Measurements from ENCODE around the gene BLMH.
"Not testable (repeated sequence)": the region's sequence is repeated elsewhere in the genome, so short reads cannot be mapped to it uniquely, and the experiment has no call there.

Gene BLMH

DNA sequence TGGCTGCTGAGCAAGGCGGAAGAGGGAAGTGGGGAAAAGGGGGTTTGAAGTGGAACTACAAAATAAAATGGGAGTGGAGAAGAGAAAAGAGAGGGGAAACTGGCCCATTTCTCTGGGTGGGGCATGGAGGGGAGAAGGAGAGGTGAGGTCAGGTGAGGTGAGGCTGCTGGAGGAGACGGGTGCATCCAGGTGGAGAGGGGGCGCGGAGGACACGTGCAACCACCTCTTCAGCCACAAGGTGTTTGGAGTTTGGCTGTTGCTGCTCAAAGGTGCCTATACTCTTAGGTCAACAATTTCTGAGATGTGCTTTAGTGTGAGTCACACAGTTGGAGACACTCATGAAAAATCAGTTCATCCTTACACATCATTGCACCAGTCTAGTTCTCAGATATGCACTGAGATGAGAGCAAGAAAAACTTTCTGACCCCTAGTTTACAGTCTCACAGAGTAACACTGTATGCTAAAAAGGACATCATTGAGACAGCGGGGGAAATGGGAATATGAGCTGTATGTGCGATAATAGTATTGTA is 61.1 kb downstream of the BLMH start:
- Histone ChIP-seq H2AK5ac (ENCODE audit: low read length) (no peak overlapping the region), H3K79me2 (ENCODE audit: control insufficient read depth, insufficient read depth, low read length) (no peaks in the 10 kb centered on the region), H3K9ac (ENCODE audit: low read length) (no peak overlapping the region), H2BK15ac (replicated peaks; ENCODE audit: low read depth) (no peak overlapping the region), H3K56ac (ENCODE audit: low read length) (no peak overlapping the region), H4K5ac (ENCODE audit: low read length) (no peak overlapping the region), H2BK120ac (ENCODE audit: low read depth, low read length) (no peak overlapping the region), H3K36me3 (ENCODE audit: control insufficient read depth, insufficient read depth, low read length) (no peaks in the 10 kb centered on the region), H3K4ac (ENCODE audit: low read depth, low read length) (no peak overlapping the region), H3K4me1 (ENCODE audit: control insufficient read depth, low read depth, low read length) (no peaks in the 10 kb centered on the region), H3K4me3 (ENCODE audit: low read length) (no peak overlapping the region), H3K27ac (ENCODE audit: low read depth, low read length) (no peak overlapping the region), H3K18ac (ENCODE audit: low read length) (no peak overlapping the region), H3K27me3 (ENCODE audit: insufficient read depth, low read length, poor library complexity) (peaks cover 18% of the 10 kb centered on the region), H3K79me1 (ENCODE audit: low read length) (no peaks in the 10 kb centered on the region), H4K8ac (ENCODE audit: low read depth, low read length) (no peak overlapping the region), H3K23ac (ENCODE audit: low read length) (no peak overlapping the region), H3K4me2 (ENCODE audit: low read length) (no peak overlapping the region), H2BK5ac (ENCODE audit: low read length) (no peak overlapping the region)
- DNase-seq = no peak
- WGBS (ENCODE audit: extremely low coverage, insufficient coverage, low lambda C conversion rate) = no CpG with 5 or more reads among the region's 7 CpGs

DNA sequence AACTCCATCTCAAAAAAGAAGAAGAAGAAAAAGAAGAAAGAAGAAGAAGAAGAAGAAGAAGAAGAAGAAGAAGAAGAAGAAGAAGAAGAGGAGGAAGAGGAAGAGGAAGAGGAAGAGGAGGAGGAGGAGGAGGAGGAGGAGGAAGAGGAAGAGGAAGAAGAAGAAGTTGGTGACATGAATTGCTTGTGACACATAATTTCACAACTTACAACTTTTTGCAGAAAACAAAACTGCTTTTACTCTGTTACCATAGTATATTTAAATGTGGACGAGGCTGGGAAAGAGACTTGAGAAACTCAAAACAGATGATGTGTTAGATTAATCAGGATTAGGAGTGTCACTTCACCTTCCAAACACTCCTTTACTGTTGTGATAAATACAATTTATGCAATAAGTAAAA is 61.7 kb downstream of the BLMH start:
- H2BK15ac ChIP-seq (replicated peaks; ENCODE audit: low read depth); H3K4me3 ChIP-seq (ENCODE audit: low read length); H4K8ac ChIP-seq (ENCODE audit: low read depth, low read length); H3K79me1 ChIP-seq (ENCODE audit: low read length); H3K56ac ChIP-seq (ENCODE audit: low read length); H3K23ac ChIP-seq (ENCODE audit: low read length); H3K79me2 ChIP-seq (ENCODE audit: control insufficient read depth, insufficient read depth, low read length); H3K9ac ChIP-seq (ENCODE audit: low read length); H3K4me2 ChIP-seq (ENCODE audit: low read length); H4K5ac ChIP-seq (ENCODE audit: low read length); H3K18ac ChIP-seq (ENCODE audit: low read length); DNase-seq; H2BK120ac ChIP-seq (ENCODE audit: low read depth, low read length); H3K4ac ChIP-seq (ENCODE audit: low read depth, low read length); H2BK5ac ChIP-seq (ENCODE audit: low read length); H3K36me3 ChIP-seq (ENCODE audit: control insufficient read depth, insufficient read depth, low read length); H3K4me1 ChIP-seq (ENCODE audit: control insufficient read depth, low read depth, low read length); H2AK5ac ChIP-seq (ENCODE audit: low read length); H3K27ac ChIP-seq (ENCODE audit: low read depth, low read length): not testable (repeated sequence)
- WGBS (ENCODE audit: extremely low coverage, insufficient coverage, low lambda C conversion rate) = no CpG with 5 or more reads among the region's 1 CpG
- H3K27me3 ChIP-seq (ENCODE audit: insufficient read depth, low read length, poor library complexity) = peaks cover 12% of the 10 kb centered on the region

DNA sequence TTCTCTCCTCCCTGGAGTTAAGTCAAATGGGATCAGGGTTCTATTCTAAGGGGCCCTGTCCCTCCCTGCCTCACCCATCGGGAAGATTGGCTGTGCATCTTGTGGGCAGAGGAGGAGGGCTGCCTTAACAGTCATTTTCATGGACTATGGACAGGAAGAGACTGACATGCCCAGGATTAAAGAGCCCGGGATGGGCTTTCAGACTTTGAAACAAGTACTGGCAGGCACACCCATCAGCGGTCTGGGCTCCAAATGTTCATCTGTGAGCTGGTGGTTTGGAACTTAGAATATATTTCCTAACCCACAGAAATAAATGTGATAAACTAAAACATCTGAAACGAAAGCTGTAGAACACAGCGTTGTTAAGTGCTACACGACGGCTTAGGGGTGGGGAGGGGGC is 62.7 kb downstream of the BLMH start:
- H3K36me3 ChIP-seq (ENCODE audit: control insufficient read depth, insufficient read depth, low read length) = no peaks in the 10 kb centered on the region
- H3K27me3 ChIP-seq (ENCODE audit: insufficient read depth, low read length, poor library complexity) = peaks cover 4% of the 10 kb centered on the region
- no peak overlapping the region for H4K5ac ChIP-seq (ENCODE audit: low read length)
- no peak overlapping the region for H2BK15ac ChIP-seq (replicated peaks; ENCODE audit: low read depth)
- H2BK120ac ChIP-seq (ENCODE audit: low read depth, low read length) = no peak overlapping the region
- H2AK5ac ChIP-seq (ENCODE audit: low read length) = no peak overlapping the region
- H4K8ac ChIP-seq (ENCODE audit: low read depth, low read length) = no peak overlapping the region
- H3K9ac ChIP-seq (ENCODE audit: low read length) = no peak overlapping the region
- H3K56ac ChIP-seq (ENCODE audit: low read length) = no peak overlapping the region
- H3K4me3 ChIP-seq (ENCODE audit: low read length) = no peak overlapping the region
- H3K4me2 ChIP-seq (ENCODE audit: low read length) = no peak overlapping the region
- no peak overlapping the region for H2BK5ac ChIP-seq (ENCODE audit: low read length)
- no CpG with 5 or more reads among the region's 7 CpGs for whole genome bisulfite sequencing (ENCODE audit: extremely low coverage, insufficient coverage, low lambda C conversion rate)
- H3K4me1 ChIP-seq (ENCODE audit: control insufficient read depth, low read depth, low read length) = no peaks in the 10 kb centered on the region
- H3K27ac ChIP-seq (ENCODE audit: low read depth, low read length) = no peak overlapping the region
- no peak for DNase-seq
- H3K79me1 ChIP-seq (ENCODE audit: low read length) = no peaks in the 10 kb centered on the region
- H3K79me2 ChIP-seq (ENCODE audit: control insufficient read depth, insufficient read depth, low read length) = no peaks in the 10 kb centered on the region
- no peak overlapping the region for H3K4ac ChIP-seq (ENCODE audit: low read depth, low read length)
- H3K23ac ChIP-seq (ENCODE audit: low read length) = no peak overlapping the region
- H3K18ac ChIP-seq (ENCODE audit: low read length) = no peak overlapping the region

DNA sequence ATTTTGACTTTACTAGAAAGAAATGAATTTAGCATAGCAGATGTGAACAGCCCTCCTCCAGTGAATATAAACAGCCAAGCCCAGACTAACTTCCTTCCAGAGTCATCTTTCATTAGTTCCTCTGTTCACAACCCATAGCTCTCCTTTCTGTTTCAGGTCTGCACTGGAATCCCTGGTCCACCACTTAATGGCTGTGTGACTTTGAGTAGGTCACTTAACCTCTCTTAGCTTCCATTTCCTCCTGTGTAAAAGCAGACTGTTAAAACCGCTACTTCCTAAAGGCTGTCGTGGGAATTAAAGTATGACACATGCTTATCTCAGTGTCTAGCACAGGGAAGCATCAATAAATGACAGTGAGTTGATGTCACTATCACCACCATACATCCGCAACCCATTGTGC is 63.7 kb downstream of the BLMH start:
- Histone ChIP-seq H2AK5ac (ENCODE audit: low read length) (no peak overlapping the region), H3K27ac (ENCODE audit: low read depth, low read length) (no peak overlapping the region), H2BK15ac (replicated peaks; ENCODE audit: low read depth) (no peak overlapping the region), H3K4me3 (ENCODE audit: low read length) (no peak overlapping the region), H3K18ac (ENCODE audit: low read length) (no peak overlapping the region), H3K27me3 (ENCODE audit: insufficient read depth, low read length, poor library complexity) (no peaks in the 10 kb centered on the region), H3K56ac (ENCODE audit: low read length) (no peak overlapping the region), H3K79me2 (ENCODE audit: control insufficient read depth, insufficient read depth, low read length) (no peaks in the 10 kb centered on the region), H3K23ac (ENCODE audit: low read length) (no peak overlapping the region), H4K5ac (ENCODE audit: low read length) (no peak overlapping the region), H2BK5ac (ENCODE audit: low read length) (no peak overlapping the region), H2BK120ac (ENCODE audit: low read depth, low read length) (no peak overlapping the region), H3K4me1 (ENCODE audit: control insufficient read depth, low read depth, low read length) (no peaks in the 10 kb centered on the region), H3K36me3 (ENCODE audit: control insufficient read depth, insufficient read depth, low read length) (no peaks in the 10 kb centered on the region), H3K4ac (ENCODE audit: low read depth, low read length) (no peak overlapping the region), H3K4me2 (ENCODE audit: low read length) (no peak overlapping the region), H4K8ac (ENCODE audit: low read depth, low read length) (no peak overlapping the region), H3K9ac (ENCODE audit: low read length) (no peak overlapping the region), H3K79me1 (ENCODE audit: low read length) (no peaks in the 10 kb centered on the region)
- no CpG with 5 or more reads among the region's 3 CpGs for WGBS (ENCODE audit: extremely low coverage, insufficient coverage, low lambda C conversion rate)
- DNase-seq = no peak

DNA sequence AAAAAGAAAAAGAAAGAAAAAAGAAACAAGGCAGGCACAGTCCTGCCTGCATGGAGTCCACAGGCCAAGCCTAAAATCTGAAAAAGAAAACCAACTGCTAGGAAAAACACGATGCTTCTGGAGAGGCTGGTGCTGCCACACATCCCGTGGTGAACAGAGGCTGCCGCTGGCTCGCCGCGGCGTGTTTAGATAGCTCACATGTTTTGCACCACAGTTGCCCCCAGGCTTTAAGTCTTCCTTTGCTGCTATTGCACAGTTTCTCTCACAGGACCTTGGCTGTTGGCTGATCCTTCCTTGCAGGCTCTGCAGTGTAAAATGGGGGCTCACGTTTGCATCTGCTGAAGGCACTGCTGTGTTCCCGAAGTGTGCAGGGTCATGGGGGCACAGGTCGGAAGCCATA is 64.9 kb downstream of the BLMH start:
- Histone ChIP-seq H3K23ac (ENCODE audit: low read length) (no peak overlapping the region), H3K27me3 (ENCODE audit: insufficient read depth, low read length, poor library complexity) (no peaks in the 10 kb centered on the region), H3K79me2 (ENCODE audit: control insufficient read depth, insufficient read depth, low read length) (no peaks in the 10 kb centered on the region), H3K56ac (ENCODE audit: low read length) (no peak overlapping the region), H3K4ac (ENCODE audit: low read depth, low read length) (no peak overlapping the region), H3K27ac (ENCODE audit: low read depth, low read length) (no peak overlapping the region), H3K9ac (ENCODE audit: low read length) (no peak overlapping the region), H2AK5ac (ENCODE audit: low read length) (no peak overlapping the region), H3K36me3 (ENCODE audit: control insufficient read depth, insufficient read depth, low read length) (no peaks in the 10 kb centered on the region), H3K4me3 (ENCODE audit: low read length) (no peak overlapping the region), H2BK15ac (replicated peaks; ENCODE audit: low read depth) (no peak overlapping the region), H4K8ac (ENCODE audit: low read depth, low read length) (no peak overlapping the region), H2BK120ac (ENCODE audit: low read depth, low read length) (no peak overlapping the region), H3K79me1 (ENCODE audit: low read length) (no peaks in the 10 kb centered on the region), H3K4me2 (ENCODE audit: low read length) (no peak overlapping the region), H2BK5ac (ENCODE audit: low read length) (no peak overlapping the region), H4K5ac (ENCODE audit: low read length) (no peak overlapping the region), H3K18ac (ENCODE audit: low read length) (no peak overlapping the region), H3K4me1 (ENCODE audit: control insufficient read depth, low read depth, low read length) (no peaks in the 10 kb centered on the region)
- WGBS (ENCODE audit: extremely low coverage, insufficient coverage, low lambda C conversion rate) = no CpG with 5 or more reads among the region's 10 CpGs
- no peak for DNase-seq

DNA sequence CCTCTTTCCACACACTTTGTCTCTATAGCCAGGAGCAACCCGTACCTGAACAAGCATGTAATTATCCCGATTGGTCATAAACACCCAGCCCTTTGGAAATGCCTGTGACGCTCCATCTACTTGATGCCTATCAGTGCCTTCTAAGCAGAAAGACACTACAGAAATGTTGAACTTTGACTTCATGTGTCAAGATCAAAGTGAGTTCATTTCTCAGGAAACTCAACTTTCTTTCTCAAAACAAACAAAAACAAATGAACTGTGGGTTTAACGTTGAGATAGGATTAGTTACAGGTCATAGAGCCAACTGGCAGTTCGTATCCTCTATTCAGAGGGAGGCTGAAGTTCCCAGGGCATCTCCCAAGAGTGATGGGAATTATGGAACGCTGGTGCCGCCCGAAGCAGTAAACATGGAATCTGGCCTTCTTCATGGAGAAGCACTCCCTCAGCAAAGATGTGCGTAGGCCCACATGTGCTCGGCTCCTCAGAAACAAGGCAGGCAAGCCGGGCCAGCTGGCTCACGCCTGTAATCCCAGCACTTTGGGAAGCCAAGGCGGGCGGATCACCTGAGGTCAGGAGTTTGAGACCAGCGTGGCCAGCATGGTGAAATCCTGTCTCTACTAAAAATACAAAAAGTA is 65.7 kb downstream of the BLMH start:
- Histone ChIP-seq H3K9ac (ENCODE audit: low read length) (no peak overlapping the region), H4K8ac (ENCODE audit: low read depth, low read length) (no peak overlapping the region), H3K4ac (ENCODE audit: low read depth, low read length) (no peak overlapping the region), H3K4me3 (ENCODE audit: low read length) (no peak overlapping the region), H3K79me2 (ENCODE audit: control insufficient read depth, insufficient read depth, low read length) (no peaks in the 10 kb centered on the region), H3K27me3 (ENCODE audit: insufficient read depth, low read length, poor library complexity) (no peaks in the 10 kb centered on the region), H3K4me1 (ENCODE audit: control insufficient read depth, low read depth, low read length) (no peaks in the 10 kb centered on the region), H3K23ac (ENCODE audit: low read length) (no peak overlapping the region), H2BK120ac (ENCODE audit: low read depth, low read length) (no peak overlapping the region), H2BK15ac (replicated peaks; ENCODE audit: low read depth) (no peak overlapping the region), H3K56ac (ENCODE audit: low read length) (no peak overlapping the region), H3K79me1 (ENCODE audit: low read length) (no peaks in the 10 kb centered on the region), H2BK5ac (ENCODE audit: low read length) (no peak overlapping the region), H3K36me3 (ENCODE audit: control insufficient read depth, insufficient read depth, low read length) (no peaks in the 10 kb centered on the region), H2AK5ac (ENCODE audit: low read length) (no peak overlapping the region), H3K18ac (ENCODE audit: low read length) (no peak overlapping the region), H4K5ac (ENCODE audit: low read length) (no peak overlapping the region), H3K27ac (ENCODE audit: low read depth, low read length) (no peak overlapping the region), H3K4me2 (ENCODE audit: low read length) (no peak overlapping the region)
- DNase-seq = no peak
- WGBS (ENCODE audit: extremely low coverage, insufficient coverage, low lambda C conversion rate) = no CpG with 5 or more reads among the region's 15 CpGs

Measured in mesendoderm (in vitro differentiated cells).